ENCODE results near the gene HAGHL. TPM values are rescaled to one million over a fixed set of nuclear protein-coding genes. Genes with fewer than 3 reads are reported as not detected.

HAGHL gene
- total RNA-seq, 2 donors from 2014 or later, result 2.6 to 13.0 TPM

GRCh38 chr16:704047-704446, 22.9 kb upstream of the HAGHL start:
- Histone ChIP-seq H3K9me3 (no peaks in the 10 kb centered on the region), H3K9ac (ENCODE audit: low read depth in 2 of 2, low read length in 2 of 2) (no peak overlapping the region), H3K4me3 (no peak overlapping the region), H3K27ac (no peak overlapping the region), H3K27me3 (peaks cover 73% of the 10 kb centered on the region), H3K36me3 (no peaks in the 10 kb centered on the region), H3K4me1 (no peaks in the 10 kb centered on the region)
- no peak for TF ChIP-seq CTCF (IDR thresholded peaks at IDR 0.05)
- intact Hi-C loops (cut with DNase I), result no loop called here
- no peak for DNase-seq

DNA sequence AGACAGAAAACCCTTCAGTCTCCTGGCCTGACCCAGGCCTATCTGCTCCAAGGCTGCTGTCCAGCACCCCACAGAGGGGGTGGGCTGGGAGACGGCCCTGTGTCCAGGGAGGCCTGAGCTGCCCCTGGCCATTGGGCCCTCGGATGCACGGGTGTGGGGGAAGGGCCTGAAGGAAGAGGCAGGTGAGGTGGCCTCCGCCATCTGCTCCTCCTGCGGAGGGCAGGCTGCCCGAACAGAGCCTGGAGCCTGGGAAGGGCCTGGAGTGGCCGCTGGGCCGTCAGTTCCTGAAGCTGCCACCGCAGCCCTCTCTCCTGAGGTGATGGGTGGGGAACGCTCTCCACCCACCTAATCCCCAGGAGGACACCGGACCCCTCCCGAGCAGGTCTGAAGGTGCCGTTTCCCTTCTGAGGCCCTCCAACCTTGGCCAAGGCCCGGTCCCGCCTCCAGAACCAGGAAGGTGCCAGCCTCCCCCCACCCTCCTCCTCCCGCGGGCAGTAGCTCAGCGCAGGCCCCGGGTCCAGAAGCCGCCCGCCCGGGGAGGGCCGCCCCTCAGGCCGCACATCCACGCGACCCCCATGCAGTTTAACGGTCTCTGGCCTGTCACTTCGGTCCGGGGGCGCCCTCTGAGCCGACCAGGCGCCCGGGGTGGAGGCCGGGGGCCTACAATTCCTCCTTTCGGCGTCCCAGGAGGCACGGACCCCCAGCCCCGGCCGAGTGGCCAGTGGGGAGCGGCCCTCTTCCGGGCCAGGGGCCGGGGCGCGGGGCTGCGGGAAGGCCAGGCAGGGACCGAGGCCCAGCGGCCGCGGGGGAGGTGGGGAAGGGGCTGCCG, 22.1 kb upstream of the HAGHL start:
- intact Hi-C loops (cut with DNase I), result no loop called here
- no peak overlapping the region for H3K9ac ChIP-seq (ENCODE audit: low read depth in 2 of 2, low read length in 2 of 2)
- H3K4me1 ChIP-seq, result no peaks in the 10 kb centered on the region
- no peak overlapping the region for H3K27ac ChIP-seq
- no peak for TF ChIP-seq CTCF (IDR thresholded peaks at IDR 0.05)
- H3K27me3 ChIP-seq, result peaks cover 76% of the 10 kb centered on the region
- DNase-seq, result no peak
- no peaks in the 10 kb centered on the region for H3K36me3 ChIP-seq
- H3K4me3 ChIP-seq, result no peak overlapping the region
- no peaks in the 10 kb centered on the region for H3K9me3 ChIP-seq

DNA sequence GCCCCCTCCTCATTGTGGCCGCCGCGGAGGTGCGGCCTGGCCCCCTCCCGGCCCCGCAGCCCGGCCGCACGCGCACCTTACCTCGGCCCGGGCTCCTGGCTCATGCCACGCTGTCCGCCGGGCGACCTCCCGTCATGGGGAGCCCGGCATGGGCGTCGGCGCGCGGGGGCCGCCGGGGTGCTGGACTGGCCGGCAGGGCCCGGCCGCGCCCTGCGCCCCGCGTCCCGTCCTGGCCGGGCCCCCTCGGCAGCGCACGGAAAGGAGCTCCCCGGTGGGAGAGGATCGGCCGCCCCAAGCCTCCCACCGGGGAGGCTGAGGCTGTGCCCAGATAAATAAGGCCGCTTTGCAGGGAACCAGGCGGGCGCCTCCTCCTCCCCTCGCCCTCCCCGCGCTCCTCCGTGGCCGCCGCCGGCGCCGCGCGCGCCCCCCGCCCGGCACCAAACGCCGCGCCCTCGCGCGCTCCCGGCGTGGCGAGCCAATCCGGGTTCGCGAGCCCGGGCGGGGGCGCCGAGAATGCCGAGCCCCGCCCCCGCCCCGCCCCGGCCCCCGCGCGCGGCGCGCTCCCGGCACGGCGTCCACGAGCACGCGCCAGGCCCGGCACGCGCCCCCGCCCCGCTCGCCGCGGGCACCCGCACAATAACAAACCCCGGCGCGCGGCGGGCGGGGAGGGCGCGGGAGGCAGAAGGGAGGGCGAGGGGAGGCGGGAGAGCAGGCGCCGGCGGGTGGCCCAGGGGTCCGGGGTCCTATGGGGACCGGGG, 21.3 kb upstream of the HAGHL start, which contains the start of gene FBXL16:
Gene FBXL16 (minus strand): TSS at position 371 of the 758 bp plus-strand sequence. CDS start 8,396 bp downstream, outside the sequence.
- no peaks in the 10 kb centered on the region for H3K9me3 ChIP-seq
- H3K36me3 ChIP-seq, result no peaks in the 10 kb centered on the region
- no peak within 1 kb of the TSS for H3K27ac ChIP-seq
- intact Hi-C loops (cut with DNase I), result no loop called here
- H3K4me1 ChIP-seq, result no peaks in the 10 kb centered on the region
- DNase-seq, result no peak
- no peak within 1 kb of the TSS for H3K4me3 ChIP-seq
- H3K9ac ChIP-seq (ENCODE audit: low read depth in 2 of 2, low read length in 2 of 2), result no peak within 1 kb of the TSS
- H3K27me3 ChIP-seq, result peaks cover 76% of the 10 kb centered on the region
- TF ChIP-seq CTCF (IDR thresholded peaks at IDR 0.05), result no peak

DNA sequence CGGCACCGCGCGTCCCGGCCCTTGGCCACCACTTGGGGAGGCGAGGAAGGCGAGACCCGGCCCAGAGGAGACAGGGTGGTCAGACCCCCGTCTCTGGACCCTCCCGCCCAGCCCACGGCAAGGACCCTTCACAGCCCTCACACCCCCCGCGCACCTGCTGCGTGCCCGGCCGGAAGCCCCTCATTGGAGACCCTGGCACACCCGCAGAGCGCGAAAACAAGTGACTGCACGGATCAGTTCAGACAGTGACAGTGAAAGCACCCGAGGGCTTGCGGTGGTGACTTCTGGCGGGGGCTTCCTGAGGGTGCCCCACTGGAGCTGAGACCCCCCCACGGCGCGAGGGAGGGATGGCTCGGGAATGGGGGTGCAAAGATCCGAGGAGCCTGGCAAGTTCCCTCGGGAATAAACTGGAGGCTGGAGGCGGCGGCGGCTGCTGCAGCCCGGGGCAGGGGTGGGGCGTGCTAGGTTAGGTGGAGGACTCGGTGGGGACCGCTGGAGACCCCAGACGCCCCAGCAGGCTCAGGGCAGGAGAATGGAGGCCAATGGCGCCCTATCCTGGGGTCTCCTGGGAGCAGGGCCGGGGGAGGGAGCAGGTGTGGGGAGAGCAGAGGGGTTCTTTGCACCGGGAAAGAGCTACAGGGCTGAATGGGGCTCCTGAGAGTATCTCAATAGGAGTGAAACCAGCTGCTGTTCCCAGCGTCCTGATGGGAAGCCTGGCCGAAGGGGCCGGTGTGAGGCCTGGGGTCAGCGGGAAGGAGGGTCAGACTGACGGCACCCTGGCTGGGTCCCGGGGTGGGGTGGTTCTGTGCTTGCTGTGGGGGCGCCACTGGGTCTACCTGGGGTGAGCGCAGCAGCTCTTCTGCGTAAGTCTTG, 20.5 kb upstream of the HAGHL start:
- DNase-seq, result no peak
- Histone ChIP-seq H3K4me1 (no peaks in the 10 kb centered on the region), H3K27me3 (peaks cover 75% of the 10 kb centered on the region), H3K27ac (no peak overlapping the region), H3K4me3 (no peak overlapping the region), H3K36me3 (no peaks in the 10 kb centered on the region), H3K9ac (ENCODE audit: low read depth in 2 of 2, low read length in 2 of 2) (no peak overlapping the region), H3K9me3 (no peaks in the 10 kb centered on the region)
- intact Hi-C loops (cut with DNase I), result no loop called here
- TF ChIP-seq CTCF (IDR thresholded peaks at IDR 0.05), result no peak

GRCh38 chr16:707062-707538, 19.8 kb upstream of the HAGHL start:
- Histone ChIP-seq H3K36me3 (no peaks in the 10 kb centered on the region), H3K4me3 (no peak overlapping the region), H3K27ac (no peak overlapping the region), H3K27me3 (peaks cover 70% of the 10 kb centered on the region), H3K9ac (ENCODE audit: low read depth in 2 of 2, low read length in 2 of 2) (no peak overlapping the region), H3K4me1 (no peaks in the 10 kb centered on the region), H3K9me3 (no peaks in the 10 kb centered on the region)
- TF ChIP-seq CTCF (IDR thresholded peaks at IDR 0.05), result no peak
- DNase-seq, result no peak
- intact Hi-C loops (cut with DNase I), result no loop called here
